Ascending aorta (tissue), 2 donors: ENCODE measurements around the gene ZNF629. TPM values are rescaled to one million over a fixed set of nuclear protein-coding genes. Genes with fewer than 3 reads are reported as not detected.

Source experiments
- DNase-seq, 2 donors: peaks; one replicate each; pipeline ENCODE4 v3.0.0-alpha.2; 2019; ENCODE audit warnings: low spot score in 2 of 2
- H3K27ac ChIP-seq, 2 donors: fragments of 200-600 bp; sonication (generic); one replicate each; pipeline ENCODE4 v1.5.1; 2016 to 2017; ENCODE audit warnings: mild to moderate bottlenecking in 1 of 2
- H3K27me3 ChIP-seq: fragments of 200-600 bp; sonication (generic); one replicate; pipeline ENCODE4 v1.5.1; 2017
- H3K36me3 ChIP-seq, 2 donors: fragments of 200-600 bp; sonication (generic); one replicate each; pipeline ENCODE4 v1.5.1; 2016
- H3K4me1 ChIP-seq, 2 donors: fragments of 200-600 bp; sonication (generic); one replicate each; pipeline ENCODE4 v1.5.1; 2016 to 2017; ENCODE audit warnings: mild to moderate bottlenecking in 1 of 2
- H3K4me3 ChIP-seq, 2 donors: fragments of 200-600 bp; sonication (generic); one replicate each; pipeline ENCODE4 v1.5.1; 2016 to 2017; ENCODE audit warnings: mild to moderate bottlenecking in 1 of 2
- H3K9me3 ChIP-seq, 2 donors: fragments of 200-600 bp; sonication (generic); one replicate each; pipeline ENCODE4 v1.5.1; 2016
- CTCF ChIP-seq, 3 experiments: fragments of 200-600 bp in 2 of 3; fragments of 450-650 bp in 1 of 3; sonication (generic) in 2 of 3; IDR thresholded peaks; one replicate each; pipeline ENCODE4 v1.5.1; 2016 to 2019; ENCODE audit warnings: antibody characterized with exemption in 3 of 3, mild to moderate bottlenecking in 1 of 3, moderate library complexity in 1 of 3
- intact Hi-C: fragments of 100-400 bp; cut with DNase I; formaldehyde crosslinking; loops from one replicate; pipeline ENCODE4 v1.15.1; 2023
- total RNA-seq: library from RNA; depleted of rRNA; stranded (reverse); fragments of >200 nt; gene quantifications from one replicate; pipeline ENCODE4 v1.1.0, GENCODE V29; 2016

Gene ZNF629
- total RNA-seq, 1 donor from 2014 or later: 12.3 TPM

GRCh38 chr16:30760001-30760559, 26.9 kb downstream of the ZNF629 start:
- Histone ChIP-seq H3K36me3 (peaks cover 20 to 32% of the 10 kb centered on the region in 2 donors), H3K4me3 (no peak overlapping the region), H3K27me3 (no peaks in the 10 kb centered on the region), H3K4me1 (peaks cover 16 to 20% of the 10 kb centered on the region in 2 donors), H3K27ac (no peak overlapping the region), H3K9me3 (no peaks in the 10 kb centered on the region)
- intact Hi-C loops: no loop called here
- TF ChIP-seq CTCF (IDR thresholded peaks at IDR 0.05): no peak
- no peak for DNase-seq

DNA sequence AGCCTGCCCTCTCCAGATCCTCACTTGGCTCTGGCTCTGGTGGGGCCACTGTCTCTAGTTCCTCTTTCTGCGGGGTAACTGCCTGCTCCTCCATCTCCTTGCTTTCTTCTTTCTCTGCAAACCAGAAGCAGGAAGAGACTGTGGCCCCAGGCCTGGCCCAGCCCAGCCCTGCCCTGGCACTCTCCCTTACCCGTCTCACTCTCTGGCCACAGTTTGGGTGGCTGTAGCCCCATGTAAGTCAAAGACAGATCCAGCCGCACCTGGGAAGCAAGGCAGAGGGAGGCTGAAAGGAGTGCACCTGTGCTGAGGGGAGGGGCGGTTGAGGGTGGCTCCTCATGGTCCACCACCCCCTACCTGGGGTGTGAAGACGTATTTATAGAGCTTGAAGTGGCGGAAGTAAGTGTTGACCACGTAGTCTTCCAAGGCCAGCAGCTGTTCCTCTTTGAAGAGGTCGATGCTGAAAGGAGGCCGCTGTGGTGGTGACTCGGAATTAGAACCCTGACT, 28.0 kb downstream of the ZNF629 start:
- Histone ChIP-seq H3K36me3 (peaks cover 10 to 31% of the 10 kb centered on the region in 2 donors), H3K4me1 (peaks cover 16 to 18% of the 10 kb centered on the region in 2 donors), H3K27me3 (no peaks in the 10 kb centered on the region), H3K27ac (no peak overlapping the region), H3K9me3 (no peaks in the 10 kb centered on the region), H3K4me3 (no peak overlapping the region)
- no peak for TF ChIP-seq CTCF (IDR thresholded peaks at IDR 0.05)
- intact Hi-C loops: no loop called here
- no peak for DNase-seq

GRCh38 chr16:30757316-30757715, 29.7 kb downstream of the ZNF629 start:
- TF ChIP-seq CTCF (IDR thresholded peaks at IDR 0.05): no peak
- Histone ChIP-seq H3K4me3 (no peak overlapping the region), H3K9me3 (no peaks in the 10 kb centered on the region), H3K27me3 (no peaks in the 10 kb centered on the region), H3K36me3 (peaks cover 6 to 42% of the 10 kb centered on the region in 2 donors), H3K4me1 (peaks cover 6% of the 10 kb centered on the region in 2 donors), H3K27ac (no peak overlapping the region)
- intact Hi-C loops: no loop called here
- no peak for DNase-seq

- Histone ChIP-seq H3K36me3 (peaks cover 6 to 42% of the 10 kb centered on the region in 2 donors), H3K9me3 (no peaks in the 10 kb centered on the region), H3K27ac (no peak overlapping the region), H3K4me1 (peaks cover 6% of the 10 kb centered on the region in 2 donors), H3K4me3 (no peak overlapping the region), H3K27me3 (no peaks in the 10 kb centered on the region)
- TF ChIP-seq CTCF (IDR thresholded peaks at IDR 0.05): no peak
- no peak for DNase-seq
- intact Hi-C loops: no loop called here
Measured at GRCh38 chr16:30756781-30757100, 30.3 kb downstream of the ZNF629 start.

- no peak overlapping the region for H3K4me3 ChIP-seq
- no peak overlapping the region for H3K27ac ChIP-seq
- no peaks in the 10 kb centered on the region for H3K27me3 ChIP-seq
- H3K36me3 ChIP-seq: peaks cover 10 to 47% of the 10 kb centered on the region in 2 donors
- no peak for TF ChIP-seq CTCF (IDR thresholded peaks at IDR 0.05)
- H3K9me3 ChIP-seq: no peaks in the 10 kb centered on the region
- H3K4me1 ChIP-seq: peaks cover 3 to 5% of the 10 kb centered on the region in 2 donors
- intact Hi-C loops: no loop called here
- DNase-seq: no peak
Measured at GRCh38 chr16:30755955-30756780, 30.8 kb downstream of the ZNF629 start.
